H1 (cell line): Measurements from ENCODE around the gene SLC66A2. TPM values are rescaled to one million over a fixed set of nuclear protein-coding genes. Genes with fewer than 3 reads are reported as not detected.

Experiments used
- CTCF ChIA-PET: fragments of 300-600 bp; sonication (Branson Sonifier 250); formaldehyde crosslinking; loops from one replicate; lab custom pipeline; 2021; ENCODE audit not compliant: partially characterized antibody; lab: Charles Lee
- POLR2A ChIA-PET: fragments of 300-600 bp; sonication (Branson Sonifier 250); formaldehyde crosslinking; loops from one replicate; lab custom pipeline; 2021; ENCODE audit warnings: inconsistent platforms; ENCODE audit not compliant: partially characterized antibody; lab: Charles Lee
- DNase-seq, 2 experiments: peaks; one replicate each; pipeline versions ENCODE4 v3.0.0 to v3.0.0-alpha.2; 2010 to 2022; ENCODE audit warnings: low spot score in 2 of 2, low read depth in 1 of 2, mixed read lengths in 1 of 2
- FAIRE-seq: peaks from 2 replicates; lab custom pipeline; 2011; peaks lifted over from hg19 to GRCh38; lab: Jason Lieb, UNC
- H2AFZ ChIP-seq: 2 replicates; pipeline ENCODE4 v1.8.1; 2012; ENCODE audit warnings: low read length, inconsistent platforms
- H2AK5ac ChIP-seq: 2 replicates; pipeline ENCODE4 v1.6.1; 2013; ENCODE audit warnings: low read depth, low read length
- H2BK120ac ChIP-seq: replicated peaks from 2 replicates; pipeline ENCODE3; 2013; ENCODE audit warnings: low read depth, low read length, inconsistent platforms
- H2BK12ac ChIP-seq: 2 replicates; pipeline ENCODE4 v1.6.1; 2013; ENCODE audit warnings: low read depth, low read length
- H2BK15ac ChIP-seq: 2 replicates; pipeline ENCODE4 v1.6.1; 2013; ENCODE audit warnings: low read length
- H2BK20ac ChIP-seq: 2 replicates; pipeline ENCODE4 v1.6.1; 2013; ENCODE audit warnings: low read length
- H2BK5ac ChIP-seq: 2 replicates; pipeline ENCODE4 v1.6.1; 2013; ENCODE audit warnings: low read depth, low read length
- H3K14ac ChIP-seq: 2 replicates; pipeline ENCODE4 v1.6.1; 2013; ENCODE audit warnings: inconsistent platforms; ENCODE audit not compliant: insufficient read length
- H3K18ac ChIP-seq: 2 replicates; pipeline ENCODE4 v1.6.1; 2013; ENCODE audit warnings: low read length; ENCODE audit errors: extremely low read depth
- H3K23ac ChIP-seq: 2 replicates; pipeline ENCODE4 v1.6.1; 2013; ENCODE audit warnings: inconsistent platforms; ENCODE audit not compliant: insufficient read length
- H3K23me2 ChIP-seq: 2 replicates; pipeline ENCODE4 v1.6.1; 2013; ENCODE audit warnings: low read depth, low read length
- H3K27ac ChIP-seq: 2 replicates; pipeline ENCODE4 v1.6.1; 2011; ENCODE audit warnings: low read depth, low read length, inconsistent platforms
- H3K27me3 ChIP-seq, 4 experiments: replicated peaks in 1 of 4; 1 replicate in 1 of 4; 2 replicates in 3 of 4; pipeline versions ENCODE4 v1.6.1 to v1.8.1; 2011 to 2013; ENCODE audit warnings: low read length in 3 of 4, mild to moderate bottlenecking in 3 of 4, inconsistent platforms in 2 of 4, mixed read lengths in 2 of 4, moderate library complexity in 1 of 4; ENCODE audit not compliant: control insufficient read depth in 3 of 4, insufficient read depth in 3 of 4; ENCODE audit errors: extremely low read depth in 1 of 4
- H3K36me3 ChIP-seq, 4 experiments: 2 replicates each; pipeline versions ENCODE4 v1.6.1 to v1.8.1; 2011 to 2013; ENCODE audit warnings: mild to moderate bottlenecking in 4 of 4, low read length in 3 of 4, moderate library complexity in 2 of 4, control low read depth in 1 of 4, inconsistent platforms in 1 of 4; ENCODE audit not compliant: insufficient read depth in 4 of 4, control insufficient read depth in 2 of 4
- H3K4ac ChIP-seq: replicated peaks from 2 replicates; pipeline ENCODE3; 2013; ENCODE audit warnings: low read length, low read depth, mixed read lengths, inconsistent platforms; ENCODE audit not compliant: insufficient read length
- H3K4me1 ChIP-seq, 4 experiments: replicated peaks in 1 of 4; 1 replicate in 1 of 4; 2 replicates in 3 of 4; pipeline versions ENCODE4 v1.6.1 to v1.8.1; 2011 to 2013; ENCODE audit warnings: low read length in 3 of 4, inconsistent platforms in 2 of 4, mixed read lengths in 1 of 4; ENCODE audit not compliant: insufficient read depth in 4 of 4, control insufficient read depth in 3 of 4
- H3K4me2 ChIP-seq, 2 experiments: 2 replicates each; pipeline versions ENCODE4 v1.6.1 to v1.8.1; 2011 to 2013; ENCODE audit warnings: low read depth in 2 of 2, low read length in 2 of 2, control low read depth in 1 of 2, inconsistent platforms in 1 of 2, mild to moderate bottlenecking in 1 of 2; ENCODE audit not compliant: insufficient read depth in 1 of 2
- H3K4me3 ChIP-seq, 4 experiments: fragments of 200-600, 300-600 bp in 1 of 4; sonication (generic), shearing (Covaris generic), sonication (Bioruptor Twin) in 1 of 4; 2 replicates each; pipeline versions ENCODE4 v1.5.1 to v1.8.1; 2011 to 2016; ENCODE audit warnings: low read length in 4 of 4, low read depth in 3 of 4, control low read depth in 2 of 4, inconsistent platforms in 2 of 4, mild to moderate bottlenecking in 2 of 4, mixed read lengths in 1 of 4, moderate library complexity in 1 of 4; ENCODE audit not compliant: insufficient read depth in 2 of 4; ENCODE audit errors: extremely low read depth in 1 of 4
- H3K56ac ChIP-seq: replicated peaks from 2 replicates; pipeline ENCODE3; 2013; ENCODE audit warnings: low read depth, mild to moderate bottlenecking, mixed read lengths, low read length, inconsistent platforms; ENCODE audit not compliant: insufficient read length
- H3K79me1 ChIP-seq: 2 replicates; pipeline ENCODE4 v1.6.1; 2013; ENCODE audit warnings: low read depth, low read length, control low read depth
- H3K79me2 ChIP-seq, 2 experiments: 2 replicates each; pipeline versions ENCODE4 v1.6.1 to v1.8.1; 2012 to 2013; ENCODE audit warnings: low read length in 2 of 2, mild to moderate bottlenecking in 2 of 2, inconsistent platforms in 1 of 2; ENCODE audit not compliant: insufficient read depth in 2 of 2, control insufficient read depth in 1 of 2
- H3K9ac ChIP-seq, 4 experiments: replicated peaks in 1 of 4; 1 replicate in 1 of 4; 2 replicates in 3 of 4; pipeline versions ENCODE4 v1.6.1 to v1.8.1; 2011 to 2013; ENCODE audit warnings: low read depth in 3 of 4, low read length in 3 of 4, control low read depth in 2 of 4, mild to moderate bottlenecking in 2 of 4, moderate library complexity in 2 of 4, inconsistent platforms in 1 of 4; ENCODE audit errors: extremely low read depth in 1 of 4
- H3K9me3 ChIP-seq, 2 experiments: 2 replicates each; pipeline versions ENCODE4 v1.6.1 to v1.8.1; 2012 to 2013; ENCODE audit warnings: mild to moderate bottlenecking in 2 of 2, moderate library complexity in 2 of 2, control low read depth in 1 of 2, inconsistent platforms in 1 of 2, low read depth in 1 of 2, low read length in 1 of 2, mixed read lengths in 1 of 2; ENCODE audit not compliant: insufficient read depth in 2 of 2
- H4K20me1 ChIP-seq, 2 experiments: replicated peaks in 1 of 2; 2 replicates each; pipeline versions ENCODE3 to v1.8.1; 2011 to 2013; ENCODE audit warnings: inconsistent platforms in 2 of 2, low read length in 2 of 2, mild to moderate bottlenecking in 1 of 2; ENCODE audit not compliant: insufficient read depth in 2 of 2, control insufficient read depth in 1 of 2
- H4K5ac ChIP-seq: 2 replicates; pipeline ENCODE4 v1.6.1; 2013; ENCODE audit warnings: low read length, low read depth, mixed read lengths, inconsistent platforms; ENCODE audit not compliant: insufficient read length
- H4K8ac ChIP-seq: 2 replicates; pipeline ENCODE4 v1.8.0; 2013; ENCODE audit warnings: mild to moderate bottlenecking, moderate library complexity, low read length, inconsistent platforms; ENCODE audit not compliant: insufficient read depth; ENCODE audit errors: extremely low read depth
- H4K91ac ChIP-seq: replicated peaks from 2 replicates; pipeline ENCODE3; 2013; ENCODE audit warnings: low read length, mixed read lengths, inconsistent platforms; ENCODE audit not compliant: insufficient read length
- CBX5 ChIP-seq: fragments of 300-800, 300-1000 bp; sonication (generic); IDR thresholded peaks from 2 replicates; pipeline ENCODE4 v1.7.1; 2016; ENCODE audit warnings: antibody characterized with exemption, low read length, low read depth
- EP300 ChIP-seq, 2 experiments: IDR thresholded peaks; 1 replicate in 1 of 2; 2 replicates in 1 of 2; pipeline ENCODE4 v1.6.1; 2011 to 2012; ENCODE audit warnings: low read depth in 2 of 2, low read length in 2 of 2, mild to moderate bottlenecking in 2 of 2, borderline replicate concordance in 1 of 2, inconsistent platforms in 1 of 2, moderate library complexity in 1 of 2
- PHF8 ChIP-seq: fragments of 200-600 bp; sonication (generic); conservative IDR thresholded peaks from 2 replicates; pipeline ENCODE4 v1.7.1; 2012; ENCODE audit warnings: low read depth, mild to moderate bottlenecking, inconsistent platforms, low read length, moderate library complexity
- RAD21 ChIP-seq, 2 experiments: IDR thresholded peaks in 1 of 2; conservative IDR thresholded peaks in 1 of 2; 2 replicates each; pipeline ENCODE4 v1.6.1; 2011; ENCODE audit warnings: low read depth in 2 of 2, low read length in 2 of 2, improper control_type of control experiment in 1 of 2, inconsistent platforms in 1 of 2, mild to moderate bottlenecking in 1 of 2, moderate library complexity in 1 of 2
- SP2 ChIP-seq: IDR thresholded peaks from 2 replicates; pipeline ENCODE4 v1.6.1; 2012; ENCODE audit warnings: mild to moderate bottlenecking, low read length, inconsistent platforms
- TBP ChIP-seq: IDR thresholded peaks from 2 replicates; pipeline ENCODE4 v1.6.1; 2011; ENCODE audit warnings: low read depth, low read length, improper control_type of control experiment
- WGBS, 2 experiments: shearing (Covaris generic) in 1 of 2; methylation state at CpG; one replicate each; pipeline versions ENCODE4 v1.1.6 to v1.1.7; 2013 to 2015; ENCODE audit warnings: low lambda C conversion rate in 2 of 2, mixed read lengths in 2 of 2, inconsistent platforms in 1 of 2, low coverage in 1 of 2, missing lambda C conversion rate in 1 of 2; ENCODE audit not compliant: insufficient replicate concordance in 2 of 2, insufficient coverage in 1 of 2, insufficient read length in 1 of 2; ENCODE audit errors: extremely low coverage in 1 of 2, missing lambda C conversion rate in 1 of 2; 5-methylcytosine and 5-hydroxymethylcytosine counted together
- polyA plus RNA-seq, 7 experiments: library from polyadenylated mRNA; depleted of rRNA in 3 of 7; stranded (reverse) in 5 of 7; unstranded in 2 of 7; fragments of >200 nt in 5 of 7; fragments of 200-250 nt in 2 of 7; gene quantifications; 1 replicate in 5 of 7; 2 replicates in 1 of 7; 4 replicates in 1 of 7; pipeline versions ENCODE4 v1.2.1 to v1.2.3, GENCODE V29; 2011 to 2013; ENCODE audit warnings: missing spikeins in 2 of 7, mixed read lengths in 2 of 7
- total RNA-seq: library from RNA; stranded (reverse); fragmentation: NEBNext Ultra II Directional; extraction: Animal tissue kit (Norgen Biotek cat#: 25700); gene quantifications from 2 replicates; pipeline ENCODE4 v1.2.1, GENCODE V29; 2021
- TF ChIP-seq, protein P1 (sequence below): IDR thresholded peaks from 2 replicates; pipeline ENCODE4 v1.6.1; 2011; ENCODE audit warnings: low read length, improper control_type of control experiment
- TF ChIP-seq, protein P2 (sequence below): IDR thresholded peaks from 2 replicates; pipeline ENCODE4 v1.6.1; 2011; ENCODE audit warnings: low read depth, mild to moderate bottlenecking, low read length; ENCODE audit not compliant: insufficient read depth

Gene SLC66A2
- total and polyA plus RNA-seq, 2 of the 8 experiments (the other 6 are each of a cell fraction or from before 2014, with no cell fraction given), result 15.0 to 18.9 TPM

DNA sequence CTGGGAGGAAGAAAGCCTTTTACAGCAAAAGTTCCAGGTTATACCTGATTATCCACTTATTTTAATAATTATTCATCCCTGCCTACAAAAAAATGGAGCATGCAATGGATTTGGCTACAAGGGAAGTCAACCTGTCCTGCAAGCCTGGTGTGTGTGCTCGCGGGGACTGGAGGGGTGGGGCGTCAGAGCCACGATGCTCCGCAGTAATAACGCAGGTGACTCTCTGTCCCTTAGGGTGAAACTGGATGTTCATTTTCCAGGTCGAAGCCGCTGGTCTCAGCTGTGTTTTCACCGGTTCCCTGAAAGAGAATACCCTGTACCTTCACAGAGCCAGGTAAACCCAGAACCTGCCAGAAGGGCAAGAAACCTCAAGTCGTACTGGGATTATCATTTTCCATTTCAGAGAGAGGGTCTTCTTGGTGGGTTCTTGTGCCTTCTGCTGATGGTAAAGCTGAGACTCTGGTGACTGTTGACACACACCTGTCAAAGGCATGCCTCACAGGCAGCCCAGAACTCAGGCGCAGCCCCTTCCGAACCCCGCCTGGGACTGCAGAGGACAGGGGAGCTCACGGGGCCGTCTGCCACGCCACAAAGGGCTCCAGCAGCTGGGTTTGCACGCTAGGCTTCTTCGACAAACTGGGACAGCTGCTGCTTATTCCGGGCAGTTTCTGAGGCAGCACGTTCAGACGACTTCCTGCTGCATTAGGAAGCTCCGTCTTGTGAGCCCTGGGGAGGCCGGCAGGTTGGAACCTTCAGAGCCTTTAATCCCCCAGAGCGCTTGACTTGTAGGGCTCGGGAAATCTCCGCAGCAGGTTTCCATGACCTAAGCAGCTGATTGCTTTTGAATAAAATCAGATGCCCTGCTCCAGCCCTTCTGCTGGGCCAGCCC lies 95.1 kb downstream of the SLC66A2 start:
- DNase-seq (peak; percentile 27 to 68), FAIRE-seq (no peak)
- 62% methylated on average over 24 of the region's 26 CpGs; no CpG with 5 or more reads in 1 of the 2 experiments for WGBS, 2 experiments
- TF ChIP-seq, protein P1, sequence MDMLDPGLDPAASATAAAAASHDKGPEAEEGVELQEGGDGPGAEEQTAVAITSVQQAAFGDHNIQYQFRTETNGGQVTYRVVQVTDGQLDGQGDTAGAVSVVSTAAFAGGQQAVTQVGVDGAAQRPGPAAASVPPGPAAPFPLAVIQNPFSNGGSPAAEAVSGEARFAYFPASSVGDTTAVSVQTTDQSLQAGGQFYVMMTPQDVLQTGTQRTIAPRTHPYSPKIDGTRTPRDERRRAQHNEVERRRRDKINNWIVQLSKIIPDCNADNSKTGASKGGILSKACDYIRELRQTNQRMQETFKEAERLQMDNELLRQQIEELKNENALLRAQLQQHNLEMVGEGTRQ, result 0 out of 2 replicates have a peak, but pooled peaks have one; percentile 5
- TF ChIP-seq EP300 (IDR thresholded peaks at IDR 0.05; ENCODE audit: borderline replicate concordance in 1 of 2, low read depth in 2 of 2, low read length in 2 of 2) (no peak), SP2 (no peak), CBX5 (no peak), RAD21 (IDR thresholded peaks at IDR 0.05 in 1 of 2, conservative IDR thresholded peaks at IDR 0.05 in 1 of 2; ENCODE audit: low read depth in 2 of 2, low read length in 2 of 2) (no peak), TBP (peak; percentile 50; the same call in 1 of the 2 replicates), PHF8 (no peak)
- TF ChIP-seq, protein P2, sequence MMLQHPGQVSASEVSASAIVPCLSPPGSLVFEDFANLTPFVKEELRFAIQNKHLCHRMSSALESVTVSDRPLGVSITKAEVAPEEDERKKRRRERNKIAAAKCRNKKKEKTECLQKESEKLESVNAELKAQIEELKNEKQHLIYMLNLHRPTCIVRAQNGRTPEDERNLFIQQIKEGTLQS, result no peak

More for the DNA sequence above, 95.1 kb downstream of the SLC66A2 start:
- H4K20me1 ChIP-seq, result peaks cover 2 to 3% of the 10 kb centered on the region in 2 experiments
- no peaks in the 10 kb centered on the region for H3K79me2 ChIP-seq
- no peak overlapping the region for H4K5ac ChIP-seq
- H3K4me2 ChIP-seq, result peak overlapping the region in 1 of 2 experiments; percentile 8; a peak in 2 of 4 replicates
- no peak overlapping the region for H3K9ac ChIP-seq
- no peak overlapping the region for H3K23ac ChIP-seq
- no peak overlapping the region for H3K56ac ChIP-seq
- no peak overlapping the region for H3K14ac ChIP-seq
- H3K36me3 ChIP-seq, result no peaks in the 10 kb centered on the region
- no peak overlapping the region for H2AFZ ChIP-seq
- H3K27ac ChIP-seq, result no peak overlapping the region
- no peak overlapping the region for H2BK12ac ChIP-seq
- peaks cover 0 to 5% (median 3%) of the 10 kb centered on the region in 4 experiments; a peak in 3 of 7 replicates for H3K4me1 ChIP-seq
- H3K9me3 ChIP-seq, result no peaks in the 10 kb centered on the region
- H2AK5ac ChIP-seq, result no peak overlapping the region
- no peaks in the 10 kb centered on the region for H3K27me3 ChIP-seq
- peak overlapping the region; percentile 57 for H3K4ac ChIP-seq
- no peaks in the 10 kb centered on the region for H3K79me1 ChIP-seq
- H2BK20ac ChIP-seq, result 0 out of 2 replicates have a peak overlapping the region, but pooled peaks have one; percentile 72
- no peak overlapping the region for H2BK120ac ChIP-seq
- ChIA-PET POLR2A (interaction anchor here (1.5 to 1.7 kb wide), 2 partner anchors 55 to 59 kb away, joined by 3 to 4 read pairs; no protein-coding TSS in a partner anchor), CTCF (interaction anchor here (0.5 to 2.1 kb wide), 5 partner anchors 12 to 64 kb away, joined by 3 to 6 read pairs (median 3); no protein-coding TSS in a partner anchor)
- 0 out of 2 replicates have a peak, but pooled peaks cover 3% of the 10 kb centered on the region for H3K23me2 ChIP-seq
- no peak overlapping the region for H4K8ac ChIP-seq
- no peak overlapping the region for H3K4me3 ChIP-seq
- H3K18ac ChIP-seq, result no peak overlapping the region; the same call in 1 of the 2 replicates
- peak overlapping the region; percentile 60 for H4K91ac ChIP-seq
- H2BK5ac ChIP-seq, result no peak overlapping the region; the same call in 1 of the 2 replicates
- no peak overlapping the region; the same call in 1 of the 2 replicates for H2BK15ac ChIP-seq
